Measurements from ENCODE around the gene HBG2. TPM values are rescaled to one million over a fixed set of nuclear protein-coding genes. Genes with fewer than 3 reads are reported as not detected.

Gene HBG2
- total and polyA plus RNA-seq, 2 of the 13 experiments (the other 11 are each of a cell fraction or from before 2014, with no cell fraction given), result not detected

GRCh38 chr11:5251746-5252145 lies 2.8 kb downstream of the HBG2 start (continued):
- TF ChIP-seq, protein P1, sequence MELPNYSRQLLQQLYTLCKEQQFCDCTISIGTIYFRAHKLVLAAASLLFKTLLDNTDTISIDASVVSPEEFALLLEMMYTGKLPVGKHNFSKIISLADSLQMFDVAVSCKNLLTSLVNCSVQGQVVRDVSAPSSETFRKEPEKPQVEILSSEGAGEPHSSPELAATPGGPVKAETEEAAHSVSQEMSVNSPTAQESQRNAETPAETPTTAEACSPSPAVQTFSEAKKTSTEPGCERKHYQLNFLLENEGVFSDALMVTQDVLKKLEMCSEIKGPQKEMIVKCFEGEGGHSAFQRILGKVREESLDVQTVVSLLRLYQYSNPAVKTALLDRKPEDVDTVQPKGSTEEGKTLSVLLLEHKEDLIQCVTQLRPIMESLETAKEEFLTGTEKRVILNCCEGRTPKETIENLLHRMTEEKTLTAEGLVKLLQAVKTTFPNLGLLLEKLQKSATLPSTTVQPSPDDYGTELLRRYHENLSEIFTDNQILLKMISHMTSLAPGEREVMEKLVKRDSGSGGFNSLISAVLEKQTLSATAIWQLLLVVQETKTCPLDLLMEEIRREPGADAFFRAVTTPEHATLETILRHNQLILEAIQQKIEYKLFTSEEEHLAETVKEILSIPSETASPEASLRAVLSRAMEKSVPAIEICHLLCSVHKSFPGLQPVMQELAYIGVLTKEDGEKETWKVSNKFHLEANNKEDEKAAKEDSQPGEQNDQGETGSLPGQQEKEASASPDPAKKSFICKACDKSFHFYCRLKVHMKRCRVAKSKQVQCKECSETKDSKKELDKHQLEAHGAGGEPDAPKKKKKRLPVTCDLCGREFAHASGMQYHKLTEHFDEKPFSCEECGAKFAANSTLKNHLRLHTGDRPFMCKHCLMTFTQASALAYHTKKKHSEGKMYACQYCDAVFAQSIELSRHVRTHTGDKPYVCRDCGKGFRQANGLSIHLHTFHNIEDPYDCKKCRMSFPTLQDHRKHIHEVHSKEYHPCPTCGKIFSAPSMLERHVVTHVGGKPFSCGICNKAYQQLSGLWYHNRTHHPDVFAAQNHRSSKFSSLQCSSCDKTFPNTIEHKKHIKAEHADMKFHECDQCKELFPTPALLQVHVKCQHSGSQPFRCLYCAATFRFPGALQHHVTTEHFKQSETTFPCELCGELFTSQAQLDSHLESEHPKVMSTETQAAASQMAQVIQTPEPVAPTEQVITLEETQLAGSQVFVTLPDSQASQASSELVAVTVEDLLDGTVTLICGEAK (IDR thresholded peaks at IDR 0.05), result no peak
- TF ChIP-seq, protein P1 (CRISPR knock-in tag; IDR thresholded peaks at IDR 0.05), result no peak
- no peak for TF ChIP-seq ZUFSP (CRISPR knock-in tag; IDR thresholded peaks at IDR 0.05; ENCODE audit: borderline replicate concordance)
- no peak for TF ChIP-seq ZZZ3 (CRISPR knock-in tag; IDR thresholded peaks at IDR 0.05; ENCODE audit: borderline replicate concordance)
- no peak for TF ChIP-seq SOX13 (IDR thresholded peaks at IDR 0.05)
- TF ChIP-seq SOX13 (CRISPR knock-in tag; conservative IDR thresholded peaks at IDR 0.05 in 1 of 2, IDR thresholded peaks at IDR 0.05 in 1 of 2), result no peak
- TF ChIP-seq TEAD2 (CRISPR knock-in tag; IDR thresholded peaks at IDR 0.05), result no peak
- no peak for TF ChIP-seq ZFX (CRISPR knock-in tag; IDR thresholded peaks at IDR 0.05; ENCODE audit: low read depth)
- no peak for TF ChIP-seq ONECUT2 (CRISPR knock-in tag; IDR thresholded peaks at IDR 0.05)
- TF ChIP-seq, protein P2, sequence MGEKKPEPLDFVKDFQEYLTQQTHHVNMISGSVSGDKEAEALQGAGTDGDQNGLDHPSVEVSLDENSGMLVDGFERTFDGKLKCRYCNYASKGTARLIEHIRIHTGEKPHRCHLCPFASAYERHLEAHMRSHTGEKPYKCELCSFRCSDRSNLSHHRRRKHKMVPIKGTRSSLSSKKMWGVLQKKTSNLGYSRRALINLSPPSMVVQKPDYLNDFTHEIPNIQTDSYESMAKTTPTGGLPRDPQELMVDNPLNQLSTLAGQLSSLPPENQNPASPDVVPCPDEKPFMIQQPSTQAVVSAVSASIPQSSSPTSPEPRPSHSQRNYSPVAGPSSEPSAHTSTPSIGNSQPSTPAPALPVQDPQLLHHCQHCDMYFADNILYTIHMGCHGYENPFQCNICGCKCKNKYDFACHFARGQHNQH (CRISPR knock-in tag; IDR thresholded peaks at IDR 0.05), result no peak
- TF ChIP-seq, protein P3, sequence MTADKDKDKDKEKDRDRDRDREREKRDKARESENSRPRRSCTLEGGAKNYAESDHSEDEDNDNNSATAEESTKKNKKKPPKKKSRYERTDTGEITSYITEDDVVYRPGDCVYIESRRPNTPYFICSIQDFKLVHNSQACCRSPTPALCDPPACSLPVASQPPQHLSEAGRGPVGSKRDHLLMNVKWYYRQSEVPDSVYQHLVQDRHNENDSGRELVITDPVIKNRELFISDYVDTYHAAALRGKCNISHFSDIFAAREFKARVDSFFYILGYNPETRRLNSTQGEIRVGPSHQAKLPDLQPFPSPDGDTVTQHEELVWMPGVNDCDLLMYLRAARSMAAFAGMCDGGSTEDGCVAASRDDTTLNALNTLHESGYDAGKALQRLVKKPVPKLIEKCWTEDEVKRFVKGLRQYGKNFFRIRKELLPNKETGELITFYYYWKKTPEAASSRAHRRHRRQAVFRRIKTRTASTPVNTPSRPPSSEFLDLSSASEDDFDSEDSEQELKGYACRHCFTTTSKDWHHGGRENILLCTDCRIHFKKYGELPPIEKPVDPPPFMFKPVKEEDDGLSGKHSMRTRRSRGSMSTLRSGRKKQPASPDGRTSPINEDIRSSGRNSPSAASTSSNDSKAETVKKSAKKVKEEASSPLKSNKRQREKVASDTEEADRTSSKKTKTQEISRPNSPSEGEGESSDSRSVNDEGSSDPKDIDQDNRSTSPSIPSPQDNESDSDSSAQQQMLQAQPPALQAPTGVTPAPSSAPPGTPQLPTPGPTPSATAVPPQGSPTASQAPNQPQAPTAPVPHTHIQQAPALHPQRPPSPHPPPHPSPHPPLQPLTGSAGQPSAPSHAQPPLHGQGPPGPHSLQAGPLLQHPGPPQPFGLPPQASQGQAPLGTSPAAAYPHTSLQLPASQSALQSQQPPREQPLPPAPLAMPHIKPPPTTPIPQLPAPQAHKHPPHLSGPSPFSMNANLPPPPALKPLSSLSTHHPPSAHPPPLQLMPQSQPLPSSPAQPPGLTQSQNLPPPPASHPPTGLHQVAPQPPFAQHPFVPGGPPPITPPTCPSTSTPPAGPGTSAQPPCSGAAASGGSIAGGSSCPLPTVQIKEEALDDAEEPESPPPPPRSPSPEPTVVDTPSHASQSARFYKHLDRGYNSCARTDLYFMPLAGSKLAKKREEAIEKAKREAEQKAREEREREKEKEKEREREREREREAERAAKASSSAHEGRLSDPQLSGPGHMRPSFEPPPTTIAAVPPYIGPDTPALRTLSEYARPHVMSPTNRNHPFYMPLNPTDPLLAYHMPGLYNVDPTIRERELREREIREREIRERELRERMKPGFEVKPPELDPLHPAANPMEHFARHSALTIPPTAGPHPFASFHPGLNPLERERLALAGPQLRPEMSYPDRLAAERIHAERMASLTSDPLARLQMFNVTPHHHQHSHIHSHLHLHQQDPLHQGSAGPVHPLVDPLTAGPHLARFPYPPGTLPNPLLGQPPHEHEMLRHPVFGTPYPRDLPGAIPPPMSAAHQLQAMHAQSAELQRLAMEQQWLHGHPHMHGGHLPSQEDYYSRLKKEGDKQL (CRISPR knock-in tag; IDR thresholded peaks at IDR 0.05; ENCODE audit: low read depth), result no peak
- TF ChIP-seq ZNF607 (CRISPR knock-in tag; IDR thresholded peaks at IDR 0.05; ENCODE audit: borderline replicate concordance), result no peak
- no peak for TF ChIP-seq ZNF20 (CRISPR knock-in tag; IDR thresholded peaks at IDR 0.05)
